Lower leg skin (tissue), 4 donors: ENCODE measurements around the gene TSPAN31. TPM values are rescaled to one million over a fixed set of nuclear protein-coding genes. Genes with fewer than 3 reads are reported as not detected.

Experiments
- DNase-seq, 2 donors: peaks; one replicate each; pipeline ENCODE4 v3.0.0-alpha.2; 2019; ENCODE audit warnings: low spot score in 2 of 2
- H3K4me3 ChIP-seq: fragments of 200-600 bp; sonication (generic); 2 replicates; pipeline ENCODE4 v1.5.1; 2017; ENCODE audit warnings: mild to moderate bottlenecking, low read depth; ENCODE audit not compliant: poor library complexity, severe bottlenecking
- CTCF ChIP-seq, 3 donors: fragments of 450-650 bp; IDR thresholded peaks; one replicate each; pipeline ENCODE4 v1.5.1; 2016; ENCODE audit warnings: antibody characterized with exemption in 3 of 3, mild to moderate bottlenecking in 3 of 3, moderate library complexity in 2 of 3
- POLR2A ChIP-seq, 2 donors: fragments of 450-650 bp; IDR thresholded peaks; one replicate each; pipeline ENCODE4 v1.6.1; 2016 to 2017; ENCODE audit warnings: antibody characterized with exemption in 2 of 2, mild to moderate bottlenecking in 1 of 2, moderate library complexity in 1 of 2
- WGBS, 2 donors: methylation state at CpG; one replicate each; pipeline ENCODE4 v1.1.5; 2018; 5-methylcytosine and 5-hydroxymethylcytosine counted together
- intact Hi-C: fragments of 100-400 bp; cut with DNase I; formaldehyde crosslinking; loops from one replicate; pipeline ENCODE4 v1.15.0; 2023; ENCODE audit warnings: low total_unique reads
- total RNA-seq, 4 donors: library from RNA; depleted of rRNA; stranded (reverse); fragments of >200 nt; gene quantifications; one replicate each; pipeline ENCODE4 v1.1.0, GENCODE V29; 2016

Gene TSPAN31
- total RNA-seq, 4 donors from 2014 or later = 44.9 to 76.4 (median 54.7) TPM

DNA sequence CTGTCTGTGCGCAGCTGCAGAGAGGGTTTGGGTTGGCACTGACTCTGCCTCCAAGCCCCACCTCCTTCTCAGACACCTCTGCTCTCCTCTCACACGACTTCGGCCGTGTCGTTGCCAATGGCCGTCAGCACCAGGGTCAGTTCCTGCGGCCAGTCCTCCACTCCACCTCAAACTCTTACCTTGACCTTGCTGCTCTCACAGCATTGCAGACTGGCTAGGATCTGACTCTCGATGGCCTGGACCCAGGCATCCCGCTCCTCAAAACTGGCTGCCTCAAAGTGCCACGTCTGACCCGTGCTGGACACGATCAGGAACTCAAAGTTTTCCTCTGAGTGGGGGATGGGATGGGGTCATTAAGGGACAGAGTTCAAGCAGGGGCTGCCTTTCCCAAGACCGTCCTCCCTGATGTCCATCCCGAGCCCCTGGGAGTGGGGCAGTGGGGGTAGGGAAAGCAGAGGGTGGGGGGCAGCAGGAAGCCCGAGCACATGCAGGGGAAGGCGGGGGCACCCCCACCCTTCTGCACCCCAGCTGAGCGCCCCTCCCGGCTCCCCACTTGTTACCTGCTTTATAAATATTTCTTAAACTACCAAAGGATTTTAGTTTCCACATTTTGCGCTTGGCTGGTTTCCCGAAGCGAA is 17.0 kb upstream of the TSPAN31 start:
- intact Hi-C loops = no loop called here
- DNase-seq = peak in 1 of 2 donors; percentile 54
- TF ChIP-seq CTCF (IDR thresholded peaks at IDR 0.05) = no peak
- TF ChIP-seq POLR2A (IDR thresholded peaks at IDR 0.05) = no peak
- H3K4me3 ChIP-seq = no peak overlapping the region
- WGBS, 2 donors = 68 to 76% methylated on average over 21 of the region's 21 CpGs

GRCh38 chr12:57729321-57729844 is 15.5 kb upstream of the TSPAN31 start:
- TF ChIP-seq CTCF (IDR thresholded peaks at IDR 0.05) (no peak), POLR2A (IDR thresholded peaks at IDR 0.05) (no peak)
- intact Hi-C loops = no loop called here
- 48 to 49% methylated on average over 5 of the region's 5 CpGs for WGBS, 2 donors
- peak in 1 of 2 donors; percentile 82 for DNase-seq
- H3K4me3 ChIP-seq = no peak overlapping the region

DNA sequence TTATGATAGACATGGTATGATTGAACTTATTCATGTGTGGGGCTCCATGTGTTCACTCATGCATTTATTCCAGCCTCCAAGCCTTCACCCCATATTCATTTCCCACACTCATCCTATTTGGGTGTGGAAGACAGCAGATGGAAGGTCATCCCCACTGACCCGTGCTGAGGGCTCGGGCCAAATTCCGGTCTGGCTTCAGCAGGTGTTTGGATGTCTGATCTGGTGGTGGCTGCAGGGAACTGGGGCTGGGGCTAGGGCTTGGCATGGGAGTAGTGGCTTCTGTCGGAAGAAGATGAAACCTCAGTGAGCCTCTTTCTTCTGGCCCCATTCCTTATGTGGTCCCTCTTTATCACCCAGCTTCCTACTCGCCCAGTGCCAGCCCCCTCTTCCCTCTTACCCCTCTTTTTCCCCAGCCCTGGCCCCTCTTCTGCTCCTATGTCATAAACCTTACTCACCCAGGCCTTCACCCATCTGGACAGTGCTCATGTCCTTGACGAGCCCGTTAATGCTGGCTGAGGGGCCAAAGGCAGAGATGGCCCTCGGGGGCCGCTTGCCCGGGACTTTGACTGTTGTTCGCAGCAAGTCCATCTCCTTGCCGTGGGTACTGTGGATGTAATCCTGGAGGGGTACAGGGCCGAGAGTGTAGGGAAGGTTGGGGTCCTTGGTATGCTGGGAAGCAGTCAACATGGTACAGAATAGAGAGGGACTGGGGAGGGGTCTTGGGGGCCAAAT is 14.3 kb upstream of the TSPAN31 start:
- DNase-seq = no peak
- intact Hi-C loops = no loop called here
- TF ChIP-seq POLR2A (IDR thresholded peaks at IDR 0.05) (no peak), CTCF (IDR thresholded peaks at IDR 0.05) (no peak)
- no peak overlapping the region for H3K4me3 ChIP-seq
- 83 to 88% methylated on average over 13 of the region's 13 CpGs for WGBS, 2 donors

DNA sequence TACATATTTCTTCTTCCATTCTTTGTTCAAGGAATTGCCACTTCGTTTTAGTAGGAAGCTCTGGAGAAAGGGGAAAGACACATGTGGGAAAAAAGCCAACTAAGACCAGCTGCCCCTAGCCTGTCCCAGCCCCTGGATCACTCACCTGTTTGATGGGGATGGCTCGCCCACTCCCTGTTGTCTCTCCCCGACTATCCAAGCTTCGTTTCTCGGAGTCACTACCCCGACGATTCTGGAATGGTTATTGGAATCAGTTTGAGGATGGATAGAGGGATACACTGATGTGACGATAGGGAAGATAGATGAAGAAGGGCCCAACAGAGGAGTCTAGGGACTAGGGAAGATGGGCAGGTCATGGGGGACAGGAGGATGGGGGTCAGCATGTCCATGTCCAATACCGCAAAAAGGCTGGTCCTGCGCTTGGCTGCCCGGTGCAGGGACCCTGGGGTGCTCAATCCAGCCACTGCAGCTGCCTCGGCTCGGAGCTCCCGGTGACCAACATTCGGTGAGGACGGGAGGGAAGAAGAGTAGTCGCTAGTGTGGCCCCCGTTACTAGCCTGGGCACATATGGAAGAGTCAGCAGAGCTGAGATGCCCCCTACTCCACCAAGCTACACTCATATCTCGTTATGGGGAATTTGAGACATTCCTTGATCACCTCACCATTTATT is 13.3 kb upstream of the TSPAN31 start:
- 82 to 84% methylated on average over 19 of the region's 19 CpGs for WGBS, 2 donors
- TF ChIP-seq POLR2A (IDR thresholded peaks at IDR 0.05) (no peak), CTCF (IDR thresholded peaks at IDR 0.05) (no peak)
- intact Hi-C loops = no loop called here
- H3K4me3 ChIP-seq = no peak overlapping the region
- no peak for DNase-seq

GRCh38 chr12:57732270-57732669 is 12.6 kb upstream of the TSPAN31 start:
- 83 to 87% methylated on average over 4 of the region's 4 CpGs for WGBS, 2 donors
- DNase-seq = no peak
- TF ChIP-seq CTCF (IDR thresholded peaks at IDR 0.05) (no peak), POLR2A (IDR thresholded peaks at IDR 0.05) (no peak)
- no peak overlapping the region for H3K4me3 ChIP-seq
- intact Hi-C loops = no loop called here
